ENCODE measurements around the gene MED14.

Gene MED14

GRCh38 chrX:40663078-40663740 is 72.1 kb downstream of the MED14 start:
- no peak for DNase-seq (ENCODE audit: low read depth)

GRCh38 chrX:40661489-40661888 is 73.9 kb downstream of the MED14 start:
- DNase-seq (ENCODE audit: low read depth), result no peak

- no peak for DNase-seq (ENCODE audit: low read depth)
Observed at GRCh38 chrX:40660381-40660780, 75.0 kb downstream of the MED14 start.

GRCh38 chrX:40653535-40653934 is 81.8 kb downstream of the MED14 start:
- DNase-seq (ENCODE audit: low read depth), result no peak

- no peak for DNase-seq (ENCODE audit: low read depth)
Observed at GRCh38 chrX:40652664-40653063, 82.7 kb downstream of the MED14 start.

- DNase-seq (ENCODE audit: low read depth), result peak; percentile 60
Observed at GRCh38 chrX:40651620-40652223, 83.6 kb downstream of the MED14 start.

GRCh38 chrX:40647307-40648197 is 87.8 kb downstream of the MED14 start, which contains the start of gene CXorf38:
TSS of gene CXorf38 (minus strand) at chrX:40647561. CDS start at chrX:40647520, 41 bp downstream.
- peak; percentile 94 for DNase-seq (ENCODE audit: low read depth)

- DNase-seq (ENCODE audit: low read depth), result peak; percentile 5
Observed at GRCh38 chrX:40646489-40647306, 88.6 kb downstream of the MED14 start.

- peak; percentile 29 for DNase-seq (ENCODE audit: low read depth)
Observed at GRCh38 chrX:40644821-40645358, 90.5 kb downstream of the MED14 start.

GRCh38 chrX:40644176-40644575 is 91.2 kb downstream of the MED14 start:
- no peak for DNase-seq (ENCODE audit: low read depth)

- no peak for DNase-seq (ENCODE audit: low read depth)
Observed at GRCh38 chrX:40637687-40638086, 97.7 kb downstream of the MED14 start.

GRCh38 chrX:40632199-40632598 is 103.1 kb downstream of the MED14 start:
- DNase-seq (ENCODE audit: low read depth), result no peak

- DNase-seq (ENCODE audit: low read depth), result no peak
Observed at GRCh38 chrX:40628506-40628905, 106.8 kb downstream of the MED14 start.

- DNase-seq (ENCODE audit: low read depth), result no peak
Observed at GRCh38 chrX:40625294-40625693, 110.0 kb downstream of the MED14 start.

GRCh38 chrX:40623665-40624064 is 111.7 kb downstream of the MED14 start:
- no peak for DNase-seq (ENCODE audit: low read depth)

- DNase-seq (ENCODE audit: low read depth), result no peak
Observed at GRCh38 chrX:40623139-40623536, 112.2 kb downstream of the MED14 start, which contains the start of gene MPC1L. TSS of gene MPC1L (plus strand) at chrX:40623428. CDS start at chrX:40623566, 138 bp downstream.

GRCh38 chrX:40622479-40623138 is 112.7 kb downstream of the MED14 start:
- no peak for DNase-seq (ENCODE audit: low read depth)

- no peak for DNase-seq (ENCODE audit: low read depth)
Observed at GRCh38 chrX:40617566-40617965, 117.8 kb downstream of the MED14 start.

- DNase-seq (ENCODE audit: low read depth), result no peak
Observed at GRCh38 chrX:40615976-40616375, 119.4 kb downstream of the MED14 start.

- no peak for DNase-seq (ENCODE audit: low read depth)
Observed at GRCh38 chrX:40612511-40612910, 122.8 kb downstream of the MED14 start.

GRCh38 chrX:40607381-40607780 is 128.0 kb downstream of the MED14 start:
- DNase-seq (ENCODE audit: low read depth), result no peak

Data from activated T-helper 1 cell treated with Interleukin-2 at 50 U/mL for 16 hours (primary cell).